ENCODE measurements around the gene ZNF117. TPM values are rescaled to one million over a fixed set of nuclear protein-coding genes. Genes with fewer than 3 reads are reported as not detected.
A peak's percentile ranks its signal among the peaks of the same experiment; 100 is the strongest.
"Not testable (repeated sequence)": the region's sequence is repeated elsewhere in the genome, so short reads cannot be mapped to it uniquely, and the experiment has no call there.

The ZNF117 gene
- total and polyA plus RNA-seq, 3 experiments from 2014 or later, result 0.89 to 3.8 (median 3.5) TPM

DNA sequence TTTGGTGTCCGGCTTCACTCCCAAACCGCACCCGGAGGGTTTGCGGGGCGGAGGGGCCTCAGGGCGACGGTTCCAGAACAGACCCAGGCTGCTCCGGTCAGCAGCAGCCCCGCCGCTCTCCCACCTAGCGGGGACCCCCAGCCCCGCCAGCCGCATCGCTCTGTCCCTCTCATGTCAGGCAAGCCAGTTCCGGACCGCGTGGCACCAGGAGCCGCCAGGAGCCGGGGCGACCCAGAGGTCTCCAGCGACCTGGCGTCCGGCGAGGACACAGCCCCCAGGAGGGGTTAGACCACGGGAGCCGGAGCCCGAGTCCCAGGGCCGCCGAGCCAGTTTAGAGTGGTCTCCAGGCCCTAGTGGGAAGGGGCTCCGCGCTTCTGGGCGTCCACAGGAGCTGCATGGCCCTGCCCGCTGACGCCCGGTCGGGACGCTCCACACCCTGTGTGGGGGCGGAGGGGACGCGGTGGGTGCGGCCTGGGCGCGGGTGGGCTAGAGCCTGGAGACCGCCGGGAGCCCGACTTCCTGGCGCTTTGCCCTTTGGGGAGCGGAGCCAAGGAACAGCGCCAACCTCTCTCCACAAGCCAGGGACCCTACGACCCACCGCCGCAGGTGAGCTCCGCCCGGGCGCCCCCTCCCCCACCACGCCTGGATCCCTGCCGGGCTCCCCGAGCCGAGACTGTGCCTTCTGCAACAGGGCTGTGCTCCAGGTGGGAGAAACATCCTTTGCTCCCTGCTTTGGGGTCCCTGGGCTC is 43.4 kb downstream of the ZNF117 start:
- ChIA-PET POLR2A (no interaction called here), CTCF (no interaction called here)
- Mint-ChIP-seq H3K36me3 (no peaks in the 10 kb centered on the region), H3K9me3 (no peaks in the 10 kb centered on the region), H3K27me3 (peaks cover 42 to 65% of the 10 kb centered on the region in 2 donors), H3K4me3 (peak overlapping the region in 2 of 7 donors; percentile 3 to 6), H3K27ac (peak overlapping the region in 1 of 8 donors; percentile 50), H3K4me1 (peaks cover 4% of the 10 kb centered on the region in 3 donors)
- Histone ChIP-seq H3K27ac (ENCODE audit: low read depth, low read length) (no peak overlapping the region), H3K4me3 (ENCODE audit: low read length) (no peak overlapping the region), H3K36me3 (ENCODE audit: insufficient read depth, low read length) (no peaks in the 10 kb centered on the region), H3K9me3 (ENCODE audit: low read length) (no peaks in the 10 kb centered on the region), H3K4me1 (ENCODE audit: insufficient read depth, low read length) (no peaks in the 10 kb centered on the region), H3K27me3 (ENCODE audit: insufficient read depth, low read length, poor library complexity, severe bottlenecking) (peaks cover 15% of the 10 kb centered on the region)
- DNase-seq, result no peak

DNA sequence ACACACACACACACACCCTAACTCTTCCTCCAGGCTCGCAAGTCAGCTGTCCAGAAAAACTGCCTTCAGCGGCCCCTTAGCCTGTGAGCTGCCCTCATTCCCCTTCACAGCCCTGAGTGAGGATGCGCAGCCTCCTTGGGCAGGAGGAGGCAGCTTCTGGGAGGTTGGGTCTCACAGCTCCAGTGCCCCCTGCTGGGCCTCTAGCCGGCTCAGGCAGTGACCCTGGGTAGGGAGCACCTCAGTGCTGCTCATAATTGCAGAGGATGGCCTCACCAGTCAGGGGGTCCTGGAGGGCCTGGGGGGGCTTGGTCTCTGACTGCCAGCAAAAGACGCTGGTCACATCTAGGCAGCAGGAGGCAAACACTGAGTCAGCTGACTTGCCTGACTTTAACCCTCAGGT is 44.1 kb downstream of the ZNF117 start:
- H3K4me1 ChIP-seq (ENCODE audit: insufficient read depth, low read length), result no peaks in the 10 kb centered on the region
- POLR2A ChIA-PET, result no interaction called here
- no peak for DNase-seq
- H3K27ac Mint-ChIP-seq, result no peak overlapping the region
- H3K4me3 Mint-ChIP-seq, result peak overlapping the region in 2 of 7 donors; percentile 24 to 36
- H3K27ac ChIP-seq (ENCODE audit: low read depth, low read length), result no peak overlapping the region
- no peaks in the 10 kb centered on the region for H3K36me3 Mint-ChIP-seq
- CTCF ChIA-PET, result no interaction called here
- peaks cover 4% of the 10 kb centered on the region in 3 donors for H3K4me1 Mint-ChIP-seq
- H3K9me3 Mint-ChIP-seq, result no peaks in the 10 kb centered on the region
- peaks cover 15% of the 10 kb centered on the region for H3K27me3 ChIP-seq (ENCODE audit: insufficient read depth, low read length, poor library complexity, severe bottlenecking)
- H3K9me3 ChIP-seq (ENCODE audit: low read length), result no peaks in the 10 kb centered on the region
- H3K4me3 ChIP-seq (ENCODE audit: low read length), result no peak overlapping the region
- H3K27me3 Mint-ChIP-seq, result peaks cover 42 to 58% of the 10 kb centered on the region in 2 donors
- no peaks in the 10 kb centered on the region for H3K36me3 ChIP-seq (ENCODE audit: insufficient read depth, low read length)

DNA sequence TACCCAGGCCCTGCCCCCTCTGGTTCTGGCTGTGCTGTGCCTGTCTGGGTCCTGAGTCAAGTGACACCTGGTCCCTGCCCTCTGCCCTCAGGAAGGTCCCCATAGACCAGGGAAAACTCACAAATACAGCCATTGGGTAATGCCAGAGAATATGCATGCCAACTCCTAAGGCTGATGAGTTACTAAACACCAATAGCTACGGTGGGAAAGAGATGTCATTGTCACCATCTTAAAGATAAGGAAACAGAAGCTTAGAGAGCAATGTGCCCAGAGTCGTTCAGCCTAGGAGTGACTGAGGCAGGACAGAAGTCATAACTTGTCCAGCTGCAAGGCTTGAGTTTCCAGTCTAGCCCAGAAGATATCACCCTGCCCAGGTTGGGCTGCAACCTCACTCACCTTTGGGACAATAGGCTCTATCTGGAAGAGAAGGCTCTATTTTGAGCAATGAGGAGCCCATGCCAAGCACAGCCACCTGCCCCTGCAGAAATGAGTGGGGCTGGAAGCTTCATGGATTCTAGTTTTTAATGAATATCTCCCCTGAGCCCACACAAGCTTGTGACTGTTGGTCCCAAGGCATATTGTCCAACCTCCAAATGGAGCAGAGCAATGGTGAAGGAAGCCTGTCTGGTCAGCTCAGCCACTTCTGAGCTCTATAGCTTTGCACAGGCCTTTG is 45.2 kb downstream of the ZNF117 start:
- no peaks in the 10 kb centered on the region for H3K36me3 ChIP-seq (ENCODE audit: insufficient read depth, low read length)
- Mint-ChIP-seq H3K4me1 (peaks cover 2 to 4% (median 4%) of the 10 kb centered on the region in 3 donors), H3K4me3 (no peak overlapping the region), H3K9me3 (no peaks in the 10 kb centered on the region), H3K27ac (no peak overlapping the region), H3K36me3 (no peaks in the 10 kb centered on the region), H3K27me3 (peaks cover 36 to 50% of the 10 kb centered on the region in 2 donors)
- H3K9me3 ChIP-seq (ENCODE audit: low read length), result no peaks in the 10 kb centered on the region
- H3K27me3 ChIP-seq (ENCODE audit: insufficient read depth, low read length, poor library complexity, severe bottlenecking), result peaks cover 15% of the 10 kb centered on the region
- ChIA-PET POLR2A (no interaction called here), CTCF (no interaction called here)
- H3K4me1 ChIP-seq (ENCODE audit: insufficient read depth, low read length), result no peaks in the 10 kb centered on the region
- DNase-seq, result no peak
- no peak overlapping the region for H3K4me3 ChIP-seq (ENCODE audit: low read length)
- H3K27ac ChIP-seq (ENCODE audit: low read depth, low read length), result peak overlapping the region; percentile 54

DNA sequence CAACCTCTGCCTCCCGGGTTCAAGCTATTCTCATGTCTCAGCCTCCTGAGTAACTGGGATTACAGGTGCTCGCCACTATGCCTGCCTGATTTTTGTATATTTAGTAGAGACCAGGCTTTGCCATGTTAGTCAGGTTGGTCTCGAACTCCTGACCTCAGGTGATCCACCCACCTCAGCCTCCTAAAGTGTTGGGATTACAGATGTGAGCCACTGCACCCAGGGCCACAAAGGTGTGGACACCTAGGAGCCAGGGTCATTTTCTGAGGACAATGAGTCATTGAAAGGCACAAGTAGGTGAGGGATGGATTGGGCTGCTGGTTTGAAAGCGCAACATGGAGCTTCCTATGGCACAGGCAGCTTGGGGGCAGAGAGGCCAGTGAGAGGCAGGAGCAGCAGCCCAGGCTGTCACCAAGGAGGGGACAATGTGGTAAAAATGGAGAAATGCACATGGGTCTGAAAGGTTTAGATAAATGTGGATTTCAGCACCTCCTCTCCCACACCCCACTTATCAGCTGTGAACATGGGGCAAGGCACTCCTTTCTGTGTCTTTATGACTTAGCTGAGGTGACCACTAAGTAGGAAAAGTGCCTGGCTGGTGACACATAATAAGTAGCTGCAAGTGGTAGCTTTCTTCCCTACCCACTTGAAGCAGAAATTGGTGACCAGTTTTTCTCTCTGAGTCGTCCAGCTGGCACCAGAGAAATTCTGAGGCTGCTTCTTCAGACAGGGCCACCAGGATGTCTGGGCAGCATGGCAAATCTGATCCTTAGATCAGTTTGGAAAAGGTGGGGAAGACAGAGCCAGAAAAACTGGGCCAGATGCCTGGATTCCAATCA is 46.0 kb downstream of the ZNF117 start:
- DNase-seq, result not testable (repeated sequence)

DNA sequence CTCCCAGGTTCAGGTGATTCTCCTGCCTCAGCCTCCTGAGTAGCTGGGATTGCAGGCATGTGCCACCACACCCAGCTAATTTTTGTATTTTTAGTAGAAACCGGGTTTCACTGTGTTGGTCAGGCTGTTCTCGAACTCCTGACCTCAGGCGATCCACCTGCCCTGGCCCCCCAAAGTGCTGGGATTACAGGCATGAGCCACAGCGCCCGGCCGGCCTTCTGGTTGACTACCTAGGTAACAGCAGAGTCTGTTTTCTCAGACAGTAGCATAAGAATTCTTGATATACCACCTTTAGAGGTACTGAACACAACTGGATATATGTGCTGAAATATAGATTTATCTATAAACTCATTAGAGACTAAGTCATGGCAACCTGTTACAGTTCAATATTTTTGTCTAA is 50.8 kb downstream of the ZNF117 start:
- H3K27ac Mint-ChIP-seq, result peak overlapping the region in 1 of 8 donors; percentile 43
- H3K4me1 ChIP-seq (ENCODE audit: insufficient read depth, low read length); H3K4me1 Mint-ChIP-seq; CTCF ChIA-PET; H3K4me3 Mint-ChIP-seq; H3K27me3 ChIP-seq (ENCODE audit: insufficient read depth, low read length, poor library complexity, severe bottlenecking); H3K36me3 ChIP-seq (ENCODE audit: insufficient read depth, low read length); H3K4me3 ChIP-seq (ENCODE audit: low read length); POLR2A ChIA-PET; DNase-seq; H3K27me3 Mint-ChIP-seq; H3K9me3 ChIP-seq (ENCODE audit: low read length); H3K27ac ChIP-seq (ENCODE audit: low read depth, low read length): not testable (repeated sequence)
- H3K9me3 Mint-ChIP-seq, result peaks cover 3 to 31% (median 7%) of the 10 kb centered on the region in 5 donors
- peaks cover 0 to 14% (median 1%) of the 10 kb centered on the region in 3 donors for H3K36me3 Mint-ChIP-seq

More for the DNA sequence above, 46.0 kb downstream of the ZNF117 start:
- H3K4me3 ChIP-seq (ENCODE audit: low read length); H3K36me3 Mint-ChIP-seq; POLR2A ChIA-PET; H3K9me3 Mint-ChIP-seq; H3K4me1 ChIP-seq (ENCODE audit: insufficient read depth, low read length); H3K9me3 ChIP-seq (ENCODE audit: low read length); H3K36me3 ChIP-seq (ENCODE audit: insufficient read depth, low read length); CTCF ChIA-PET; H3K4me1 Mint-ChIP-seq; H3K4me3 Mint-ChIP-seq: not testable (repeated sequence)
- Histone ChIP-seq H3K27ac (ENCODE audit: low read depth, low read length) (peak overlapping the region; percentile 54), H3K27me3 (ENCODE audit: insufficient read depth, low read length, poor library complexity, severe bottlenecking) (peaks cover 15% of the 10 kb centered on the region)
- Mint-ChIP-seq H3K27me3 (peaks cover 36 to 43% of the 10 kb centered on the region in 2 donors), H3K27ac (peak overlapping the region in 1 of 8 donors; percentile 72)

DNA sequence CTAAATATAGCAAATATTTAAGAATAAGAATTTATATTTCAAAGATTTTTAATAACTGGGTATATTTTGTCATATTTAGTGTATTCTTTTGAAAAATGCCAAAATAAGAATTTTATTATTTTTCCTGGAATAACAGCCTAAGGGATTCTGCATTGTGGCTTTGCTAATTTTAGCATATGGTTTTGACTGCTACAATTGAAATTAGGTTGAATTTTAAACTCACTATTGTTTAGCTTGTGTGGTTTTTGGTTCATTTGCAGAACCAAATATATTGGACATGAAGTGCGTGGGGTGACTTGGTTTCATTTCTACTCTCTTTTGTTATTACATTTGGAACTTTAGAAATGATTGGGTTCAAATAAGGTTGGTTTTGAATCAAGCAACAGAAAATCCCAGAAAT is 52.3 kb downstream of the ZNF117 start:
- Histone ChIP-seq H3K27me3 (ENCODE audit: insufficient read depth, low read length, poor library complexity, severe bottlenecking) (no peaks in the 10 kb centered on the region), H3K9me3 (ENCODE audit: low read length) (no peaks in the 10 kb centered on the region), H3K36me3 (ENCODE audit: insufficient read depth, low read length) (no peaks in the 10 kb centered on the region), H3K4me3 (ENCODE audit: low read length) (no peak overlapping the region), H3K4me1 (ENCODE audit: insufficient read depth, low read length) (no peaks in the 10 kb centered on the region), H3K27ac (ENCODE audit: low read depth, low read length) (no peak overlapping the region)
- Mint-ChIP-seq H3K27ac (no peak overlapping the region), H3K27me3 (no peaks in the 10 kb centered on the region), H3K9me3 (peaks cover 3 to 38% (median 12%) of the 10 kb centered on the region in 5 donors), H3K4me1 (no peaks in the 10 kb centered on the region), H3K36me3 (peaks cover 0 to 17% (median 1%) of the 10 kb centered on the region in 3 donors), H3K4me3 (no peak overlapping the region)
- no peak for DNase-seq
- CTCF ChIA-PET, result no interaction called here
- POLR2A ChIA-PET, result interaction anchor here (0.6 kb wide), 1 partner anchor 393 kb away, joined by 4 read pairs; no protein-coding TSS in a partner anchor

DNA sequence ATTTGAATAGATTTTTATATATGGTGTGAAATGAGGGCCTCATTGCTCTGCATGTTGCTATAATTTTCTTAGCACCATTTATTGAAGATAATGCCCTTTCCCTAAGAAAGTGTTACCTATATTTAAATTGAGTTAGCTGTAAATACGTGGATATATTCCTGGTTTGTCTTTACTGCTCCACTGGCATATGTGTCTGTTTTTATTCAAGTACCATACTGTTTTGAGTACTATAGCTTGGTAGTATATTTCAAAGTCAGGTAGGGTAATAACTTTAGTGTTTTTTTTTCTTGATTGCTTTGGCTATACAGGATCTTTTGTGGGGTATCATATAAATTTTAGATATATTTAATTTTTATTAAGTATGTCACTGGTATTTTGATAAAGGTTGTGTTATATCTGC is 56.4 kb downstream of the ZNF117 start:
- Histone ChIP-seq H3K9me3 (ENCODE audit: low read length) (peaks cover 4% of the 10 kb centered on the region), H3K4me3 (ENCODE audit: low read length) (no peak overlapping the region), H3K36me3 (ENCODE audit: insufficient read depth, low read length) (no peaks in the 10 kb centered on the region), H3K27ac (ENCODE audit: low read depth, low read length) (no peak overlapping the region), H3K4me1 (ENCODE audit: insufficient read depth, low read length) (no peaks in the 10 kb centered on the region), H3K27me3 (ENCODE audit: insufficient read depth, low read length, poor library complexity, severe bottlenecking) (no peaks in the 10 kb centered on the region)
- Mint-ChIP-seq H3K4me3 (no peak overlapping the region), H3K9me3 (peaks cover 10 to 56% (median 24%) of the 10 kb centered on the region in 5 donors), H3K27ac (no peak overlapping the region), H3K4me1 (no peaks in the 10 kb centered on the region), H3K36me3 (peaks cover 4 to 26% (median 7%) of the 10 kb centered on the region in 3 donors), H3K27me3 (no peaks in the 10 kb centered on the region)
- ChIA-PET CTCF (no interaction called here), POLR2A (no interaction called here)
- DNase-seq, result no peak
